SH-SY5Y (cell line): Measurements from ENCODE around the gene KIAA2012.

ENCODE experiments used
- GATA2 ChIP-seq: IDR thresholded peaks from 2 replicates; pipeline ENCODE4 v1.6.1; 2011; ENCODE audit warnings: mild to moderate bottlenecking, low read depth, low read length
- GATA3 ChIP-seq: IDR thresholded peaks from 2 replicates; pipeline ENCODE4 v1.6.1; 2011; ENCODE audit warnings: low read depth, mild to moderate bottlenecking, low read length, moderate library complexity

GRCh38 chr2:202044777-202045176 lies 28.3 kb upstream of the KIAA2012 start:
- no peak for TF ChIP-seq GATA3
- TF ChIP-seq GATA2: no peak
